SK-N-SH treated with all-trans-retinoic acid at 6 μM for 48 hours (cell line): ENCODE results near the gene AFF1.

Source experiments
- ATAC-seq: fragments of 200-7000 bp; cut with Tn5 transposase; 3 replicates; pipeline ENCODE4 v1.9.1; 2020; ENCODE audit warnings: mild to moderate bottlenecking, moderate library complexity
- ARNTL ChIP-seq: fragments of 450-650 bp; formaldehyde crosslinking; IDR thresholded peaks from 2 replicates; pipeline ENCODE4 v1.5.0; 2020; ENCODE audit warnings: low read depth, mild to moderate bottlenecking, moderate library complexity, borderline replicate concordance
- BACH2 ChIP-seq: fragments of 250-450 bp; sonication (Bioruptor Pico); IDR thresholded peaks from 2 replicates; pipeline ENCODE4 v1.9.0; 2021; ENCODE audit warnings: mild to moderate bottlenecking, borderline replicate concordance
- CREB5 ChIP-seq: fragments of 250-450 bp; sonication (Bioruptor Pico); IDR thresholded peaks from 2 replicates; pipeline ENCODE4 v1.5.1; 2020; ENCODE audit warnings: low read depth, mild to moderate bottlenecking, moderate library complexity
- CSDC2 ChIP-seq: fragments of 250-450 bp; sonication (Bioruptor Pico); IDR thresholded peaks from 2 replicates; pipeline ENCODE4 v1.5.0; 2020; ENCODE audit warnings: mild to moderate bottlenecking, moderate library complexity
- CSRNP3 ChIP-seq: fragments of 250-450 bp; sonication (Bioruptor Pico); IDR thresholded peaks from 2 replicates; pipeline ENCODE4 v1.5.1; 2021; ENCODE audit warnings: mild to moderate bottlenecking, moderate library complexity
- GLIS3 ChIP-seq: fragments of 250-450 bp; sonication (Bioruptor Pico); IDR thresholded peaks from 2 replicates; pipeline ENCODE4 v1.5.0; 2020; ENCODE audit warnings: mild to moderate bottlenecking, moderate library complexity
- ISL1 ChIP-seq: fragments of 250-450 bp; sonication (Bioruptor Pico); IDR thresholded peaks from 2 replicates; pipeline ENCODE4 v2.1.2; 2022; ENCODE audit warnings: mild to moderate bottlenecking, moderate library complexity
- OSR1 ChIP-seq: fragments of 250-450 bp; sonication (Bioruptor Pico); IDR thresholded peaks from 2 replicates; pipeline ENCODE4 v1.8.0; 2022; ENCODE audit warnings: moderate library complexity, mild to moderate bottlenecking, inconsistent platforms
- PATZ1 ChIP-seq: fragments of 250-450 bp; sonication (Bioruptor Pico); IDR thresholded peaks from 2 replicates; pipeline ENCODE4 v1.8.0; 2020; ENCODE audit warnings: mild to moderate bottlenecking, moderate library complexity, borderline replicate concordance
- PPARA ChIP-seq: fragments of 250-450 bp; sonication (Bioruptor Pico); IDR thresholded peaks from 2 replicates; pipeline ENCODE4 v1.5.0; 2020; ENCODE audit warnings: mild to moderate bottlenecking, borderline replicate concordance
- RARB ChIP-seq: fragments of 250-450 bp; sonication (Bioruptor Pico); IDR thresholded peaks from 2 replicates; pipeline ENCODE4 v1.8.0; 2021; ENCODE audit warnings: mild to moderate bottlenecking, moderate library complexity
- SNAI2 ChIP-seq: fragments of 250-450 bp; sonication (Bioruptor Pico); IDR thresholded peaks from 2 replicates; pipeline ENCODE4 v1.5.0; 2020; ENCODE audit warnings: mild to moderate bottlenecking, moderate library complexity
- TCF4 ChIP-seq: fragments of 250-450 bp; sonication (Bioruptor Pico); IDR thresholded peaks from 2 replicates; pipeline ENCODE4 v1.8.0; 2021; ENCODE audit warnings: mild to moderate bottlenecking, moderate library complexity, borderline replicate concordance
- TSHZ2 ChIP-seq: fragments of 250-450 bp; sonication (Bioruptor Pico); IDR thresholded peaks from 2 replicates; pipeline ENCODE4 v1.5.0; 2020; ENCODE audit warnings: mild to moderate bottlenecking, moderate library complexity
- ZC3H10 ChIP-seq: fragments of 250-450 bp; sonication (Bioruptor Pico); IDR thresholded peaks from 2 replicates; pipeline ENCODE4 v1.5.1; 2021; ENCODE audit warnings: mild to moderate bottlenecking, moderate library complexity
- ZFP3 ChIP-seq: fragments of 250-450 bp; sonication (Bioruptor Pico); IDR thresholded peaks from 2 replicates; pipeline ENCODE4 v1.5.0; 2020; ENCODE audit warnings: mild to moderate bottlenecking, moderate library complexity
- ZFP30 ChIP-seq: fragments of 450-650 bp; formaldehyde crosslinking; IDR thresholded peaks from 2 replicates; pipeline ENCODE4 v1.5.0; 2022; ENCODE audit warnings: mild to moderate bottlenecking, moderate library complexity
- ZNF565 ChIP-seq: fragments of 450-650 bp; formaldehyde crosslinking; conservative IDR thresholded peaks from 2 replicates; pipeline ENCODE4 v1.5.0; 2020; ENCODE audit warnings: low read depth, mild to moderate bottlenecking, moderate library complexity
- ZNF70 ChIP-seq: fragments of 450-650 bp; formaldehyde crosslinking; IDR thresholded peaks from 2 replicates; pipeline ENCODE4 v1.5.0; 2020; ENCODE audit warnings: mild to moderate bottlenecking, moderate library complexity
- ZNF8 ChIP-seq: fragments of 450-650 bp; formaldehyde crosslinking; IDR thresholded peaks from 2 replicates; pipeline ENCODE4 v1.5.0; 2020; ENCODE audit warnings: mild to moderate bottlenecking, moderate library complexity

Gene AFF1

GRCh38 chr4:87046121-87046551, 111.3 kb downstream of the AFF1 start:
- no peak for ATAC-seq
- TF ChIP-seq ARNTL (no peak), ZFP3 (no peak)

GRCh38 chr4:87047281-87047798, 112.5 kb downstream of the AFF1 start:
- TF ChIP-seq ZNF8 (CRISPR knock-in tag) (no peak), ISL1 (no peak), CREB5 (CRISPR knock-in tag) (no peak), TSHZ2 (CRISPR knock-in tag) (no peak), ZFP30 (no peak), CSRNP3 (CRISPR knock-in tag) (no peak), RARB (CRISPR knock-in tag) (no peak), PPARA (CRISPR knock-in tag) (no peak), OSR1 (no peak), PATZ1 (CRISPR knock-in tag) (no peak), SNAI2 (no peak), CSDC2 (CRISPR knock-in tag) (no peak), ARNTL (no peak), ZC3H10 (CRISPR knock-in tag) (no peak), TCF4 (CRISPR knock-in tag) (no peak), GLIS3 (CRISPR knock-in tag) (no peak), ZNF565 (no peak)
- no peak for ATAC-seq

GRCh38 chr4:87049508-87049907, 114.7 kb downstream of the AFF1 start:
- no peak for ATAC-seq
- no peak for TF ChIP-seq PATZ1 (CRISPR knock-in tag)
- TF ChIP-seq ZFP30 = no peak
- no peak for TF ChIP-seq SNAI2
- no peak for TF ChIP-seq RARB (CRISPR knock-in tag)
- TF ChIP-seq PPARA (CRISPR knock-in tag) = no peak
- TF ChIP-seq ZNF70 (CRISPR knock-in tag) = no peak
- no peak for TF ChIP-seq TSHZ2 (CRISPR knock-in tag)
- TF ChIP-seq ARNTL = no peak
- no peak for TF ChIP-seq BACH2 (CRISPR knock-in tag)
- no peak for TF ChIP-seq ZFP3
- TF ChIP-seq, all 23 proteins: peak for 0
